IPS-18a (cell line): ENCODE data around the gene HS6ST3.
"Not testable (repeated sequence)": the region's sequence is repeated elsewhere in the genome, so short reads cannot be mapped to it uniquely, and the experiment has no call there.

ENCODE experiments used
- H3K27ac ChIP-seq: one replicate; pipeline ENCODE4 v1.5.1; 2013; ENCODE audit warnings: low read length
- H3K27me3 ChIP-seq: one replicate; pipeline ENCODE4 v1.6.1; 2013; ENCODE audit warnings: mild to moderate bottlenecking, low read length; ENCODE audit not compliant: control insufficient read depth, insufficient read depth
- H3K36me3 ChIP-seq: one replicate; pipeline ENCODE4 v1.6.1; 2013; ENCODE audit warnings: low read depth, low read length; ENCODE audit not compliant: control insufficient read depth
- H3K4me1 ChIP-seq: one replicate; pipeline ENCODE4 v1.6.1; 2013; ENCODE audit warnings: low read depth, low read length; ENCODE audit not compliant: control insufficient read depth
- H3K4me3 ChIP-seq: one replicate; pipeline ENCODE4 v1.5.1; 2013; ENCODE audit warnings: low read length
- H3K9ac ChIP-seq: one replicate; pipeline ENCODE4 v1.6.1; 2013; ENCODE audit warnings: mild to moderate bottlenecking, low read length, moderate library complexity
- H3K9me3 ChIP-seq: one replicate; pipeline ENCODE4 v1.6.1; 2013; ENCODE audit warnings: low read depth, low read length; ENCODE audit not compliant: control insufficient read depth

Gene HS6ST3

GRCh38 chr13:96751089-96751488 is 661.2 kb downstream of the HS6ST3 start:
- Histone ChIP-seq H3K9ac (no peak overlapping the region), H3K27me3 (no peaks in the 10 kb centered on the region), H3K36me3 (no peaks in the 10 kb centered on the region), H3K4me1 (no peaks in the 10 kb centered on the region), H3K4me3 (no peak overlapping the region), H3K27ac (no peak overlapping the region), H3K9me3 (peaks cover 3% of the 10 kb centered on the region)

GRCh38 chr13:96762876-96763275 is 673.0 kb downstream of the HS6ST3 start:
- Histone ChIP-seq H3K9me3 (no peaks in the 10 kb centered on the region), H3K4me3 (no peak overlapping the region), H3K27ac (no peak overlapping the region), H3K36me3 (no peaks in the 10 kb centered on the region), H3K27me3 (no peaks in the 10 kb centered on the region), H3K4me1 (no peaks in the 10 kb centered on the region), H3K9ac (no peak overlapping the region)

DNA sequence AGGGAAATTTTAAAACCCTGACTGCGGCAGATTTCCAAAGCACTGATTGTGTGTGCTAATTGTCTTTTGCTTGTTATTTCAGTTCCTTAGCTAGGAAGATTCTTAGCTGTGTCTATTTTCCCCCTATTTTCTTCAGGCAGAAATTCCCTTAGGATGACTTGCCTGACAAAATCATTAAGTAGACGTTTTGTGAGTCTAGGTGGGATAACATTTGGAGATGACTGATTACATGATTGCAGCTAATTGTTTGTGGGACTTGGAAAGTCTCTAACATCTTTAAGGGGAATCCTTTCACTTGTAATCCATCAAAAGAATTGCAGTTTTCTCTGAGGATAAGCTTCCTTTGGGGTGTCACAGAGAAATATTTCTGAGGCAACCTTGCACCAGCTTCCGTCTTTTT is 676.4 kb downstream of the HS6ST3 start:
- H3K9me3 ChIP-seq = no peaks in the 10 kb centered on the region
- H3K4me3 ChIP-seq = no peak overlapping the region
- H3K27ac ChIP-seq = no peak overlapping the region
- no peaks in the 10 kb centered on the region for H3K36me3 ChIP-seq
- peaks cover 10% of the 10 kb centered on the region for H3K4me1 ChIP-seq
- no peak overlapping the region for H3K9ac ChIP-seq
- H3K27me3 ChIP-seq = no peaks in the 10 kb centered on the region

DNA sequence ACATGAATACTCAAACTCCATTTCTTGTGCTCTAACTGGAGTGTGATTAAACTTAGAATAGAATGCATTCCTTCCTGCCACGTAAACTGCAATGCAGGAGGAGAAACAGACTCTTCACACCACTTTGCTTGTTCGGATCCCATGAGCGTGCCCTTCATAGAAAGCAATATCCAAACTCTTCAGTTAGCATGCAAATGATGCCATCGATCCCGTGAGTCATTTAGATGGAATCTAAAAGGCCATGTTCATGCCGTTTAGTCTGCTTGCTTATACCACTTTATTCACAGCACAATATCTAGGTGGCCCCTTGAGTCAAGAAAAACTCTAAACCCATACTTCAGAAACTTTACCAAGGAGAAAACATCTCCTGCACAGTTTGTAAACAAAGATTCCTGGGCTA is 678.6 kb downstream of the HS6ST3 start:
- no peak overlapping the region for H3K4me3 ChIP-seq
- no peaks in the 10 kb centered on the region for H3K36me3 ChIP-seq
- H3K9ac ChIP-seq = no peak overlapping the region
- no peaks in the 10 kb centered on the region for H3K9me3 ChIP-seq
- no peak overlapping the region for H3K27ac ChIP-seq
- H3K27me3 ChIP-seq = no peaks in the 10 kb centered on the region
- peaks cover 10% of the 10 kb centered on the region for H3K4me1 ChIP-seq

GRCh38 chr13:96769874-96770273 is 680.0 kb downstream of the HS6ST3 start:
- H3K27ac ChIP-seq = no peak overlapping the region
- H3K27me3 ChIP-seq = no peaks in the 10 kb centered on the region
- no peak overlapping the region for H3K4me3 ChIP-seq
- H3K9me3 ChIP-seq = no peaks in the 10 kb centered on the region
- peaks cover 10% of the 10 kb centered on the region for H3K4me1 ChIP-seq
- H3K36me3 ChIP-seq = no peaks in the 10 kb centered on the region
- H3K9ac ChIP-seq = no peak overlapping the region

DNA sequence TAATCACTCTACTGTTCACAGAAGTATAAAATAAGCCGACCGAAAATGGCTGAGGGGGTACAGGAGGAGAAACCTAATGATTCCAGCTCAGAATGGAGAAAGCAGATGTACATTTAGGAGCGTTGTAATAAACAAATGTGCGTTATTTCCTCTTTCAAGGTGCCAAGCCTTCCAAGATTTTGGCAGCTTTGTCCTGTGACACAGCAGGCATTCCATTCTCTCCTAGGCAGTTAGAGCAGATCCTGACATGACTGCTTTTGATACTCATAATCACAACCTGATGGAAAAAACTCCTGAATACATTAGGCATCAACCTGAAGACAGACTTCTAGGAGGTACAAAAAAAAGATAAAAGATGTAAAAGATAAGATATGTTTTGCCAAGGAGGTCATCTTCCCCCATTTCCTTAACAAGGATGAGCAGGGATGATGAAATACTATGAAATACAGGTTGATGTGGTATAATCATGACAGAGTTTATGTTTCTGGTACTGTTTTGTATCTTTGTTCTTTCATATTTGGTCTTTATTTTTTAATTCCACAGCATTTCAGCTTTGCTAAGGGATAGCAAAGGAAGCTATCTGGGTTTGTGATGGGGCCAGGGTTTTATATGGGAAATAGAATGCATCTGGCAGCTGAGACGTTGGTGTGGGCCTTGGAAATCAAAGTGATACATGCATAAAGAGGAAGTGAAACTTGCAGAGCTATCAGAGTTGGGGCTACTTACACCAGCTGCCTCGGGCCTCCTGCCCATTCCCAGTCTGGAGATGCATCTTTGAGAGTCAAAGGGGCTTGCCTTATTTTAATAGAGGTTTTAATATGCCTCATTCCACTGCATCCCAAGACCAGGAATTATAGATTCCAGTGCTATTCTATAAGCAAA is 681.8 kb downstream of the HS6ST3 start:
- no peaks in the 10 kb centered on the region for H3K36me3 ChIP-seq
- H3K9ac ChIP-seq = no peak overlapping the region
- H3K27me3 ChIP-seq = no peaks in the 10 kb centered on the region
- peaks cover 10% of the 10 kb centered on the region for H3K4me1 ChIP-seq
- no peaks in the 10 kb centered on the region for H3K9me3 ChIP-seq
- H3K27ac ChIP-seq = no peak overlapping the region
- no peak overlapping the region for H3K4me3 ChIP-seq

DNA sequence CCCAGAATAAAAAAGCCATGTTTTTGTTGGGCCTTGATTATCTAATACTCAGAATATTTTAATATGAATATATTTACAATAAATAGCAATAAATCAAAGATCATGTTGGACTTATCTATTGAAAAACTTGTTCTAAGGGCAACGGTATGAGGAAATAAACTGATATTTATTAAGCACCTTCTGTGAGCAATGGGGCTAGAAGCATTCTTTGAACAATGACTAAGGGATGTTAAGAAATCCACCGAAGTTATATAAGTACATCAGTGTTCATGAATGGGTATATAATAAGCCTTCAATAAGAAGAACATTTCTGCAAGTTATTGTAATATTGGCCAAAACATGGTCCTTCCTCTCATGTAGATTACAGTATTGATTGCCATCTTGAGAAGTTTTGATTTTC is 682.5 kb downstream of the HS6ST3 start:
- no peaks in the 10 kb centered on the region for H3K27me3 ChIP-seq
- no peaks in the 10 kb centered on the region for H3K36me3 ChIP-seq
- H3K4me1 ChIP-seq = peaks cover 10% of the 10 kb centered on the region
- H3K9ac ChIP-seq = no peak overlapping the region
- H3K4me3 ChIP-seq = no peak overlapping the region
- H3K27ac ChIP-seq = no peak overlapping the region
- H3K9me3 ChIP-seq = no peaks in the 10 kb centered on the region

GRCh38 chr13:96778302-96778701 is 688.4 kb downstream of the HS6ST3 start:
- H3K4me1 ChIP-seq, H3K9me3 ChIP-seq, H3K9ac ChIP-seq, H3K27me3 ChIP-seq, H3K27ac ChIP-seq, H3K4me3 ChIP-seq, H3K36me3 ChIP-seq: not testable (repeated sequence)

GRCh38 chr13:96779691-96780090 is 689.8 kb downstream of the HS6ST3 start:
- H3K4me1 ChIP-seq = no peaks in the 10 kb centered on the region
- no peaks in the 10 kb centered on the region for H3K36me3 ChIP-seq
- H3K9ac ChIP-seq = no peak overlapping the region
- H3K4me3 ChIP-seq = no peak overlapping the region
- H3K9me3 ChIP-seq = peaks cover 2% of the 10 kb centered on the region
- H3K27me3 ChIP-seq = no peaks in the 10 kb centered on the region
- no peak overlapping the region for H3K27ac ChIP-seq

GRCh38 chr13:96780105-96780504 is 690.2 kb downstream of the HS6ST3 start:
- H3K9ac ChIP-seq = no peak overlapping the region
- no peaks in the 10 kb centered on the region for H3K36me3 ChIP-seq
- H3K9me3 ChIP-seq = peaks cover 2% of the 10 kb centered on the region
- no peaks in the 10 kb centered on the region for H3K4me1 ChIP-seq
- no peaks in the 10 kb centered on the region for H3K27me3 ChIP-seq
- H3K4me3 ChIP-seq = no peak overlapping the region
- no peak overlapping the region for H3K27ac ChIP-seq

DNA sequence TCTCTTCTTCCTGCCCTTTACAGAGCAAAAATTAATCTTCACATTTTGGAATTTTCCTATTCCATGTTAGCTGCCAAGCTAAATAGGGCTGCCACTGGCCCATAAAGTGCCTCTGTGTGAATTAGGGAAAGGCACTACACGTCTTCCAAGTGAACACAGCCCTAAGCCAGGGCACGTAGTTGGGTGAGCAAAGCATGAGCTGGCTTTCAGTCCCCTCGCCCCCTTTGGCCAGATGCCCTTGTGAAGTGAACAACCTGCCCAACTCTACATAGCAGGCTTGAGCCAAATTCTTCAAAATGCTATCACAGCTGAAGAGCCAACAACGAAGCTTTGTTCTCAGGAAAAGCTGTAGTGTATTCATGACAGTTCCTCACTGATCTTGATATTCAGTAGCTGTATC is 691.2 kb downstream of the HS6ST3 start:
- no peak overlapping the region for H3K27ac ChIP-seq
- H3K9ac ChIP-seq = no peak overlapping the region
- H3K4me1 ChIP-seq = no peaks in the 10 kb centered on the region
- peaks cover 2% of the 10 kb centered on the region for H3K9me3 ChIP-seq
- no peak overlapping the region for H3K4me3 ChIP-seq
- no peaks in the 10 kb centered on the region for H3K27me3 ChIP-seq
- H3K36me3 ChIP-seq = no peaks in the 10 kb centered on the region

DNA sequence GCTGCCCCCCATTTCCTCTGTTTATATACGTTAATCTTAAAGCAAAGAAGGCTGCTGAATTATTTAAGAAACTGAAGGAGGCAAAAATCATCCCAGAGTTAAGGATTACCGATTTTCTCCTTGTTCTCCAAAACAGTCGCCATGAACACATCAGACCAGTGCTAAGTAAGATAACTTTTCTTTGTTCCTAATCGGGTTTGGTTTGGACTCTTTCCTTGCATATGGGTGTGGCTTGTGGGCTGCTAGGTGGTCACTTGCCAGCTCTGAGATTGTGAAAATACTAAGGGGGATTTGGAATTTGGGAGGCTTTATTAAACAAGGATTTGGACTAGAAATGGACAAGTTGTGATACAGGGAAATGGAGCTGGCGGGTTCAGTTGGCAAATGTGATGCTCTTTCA is 692.3 kb downstream of the HS6ST3 start:
- Histone ChIP-seq H3K9me3 (peaks cover 2% of the 10 kb centered on the region), H3K4me1 (no peaks in the 10 kb centered on the region), H3K4me3 (no peak overlapping the region), H3K36me3 (no peaks in the 10 kb centered on the region), H3K27me3 (no peaks in the 10 kb centered on the region), H3K9ac (no peak overlapping the region), H3K27ac (no peak overlapping the region)
